ENCODE results near the gene TMEM143.
"Not testable (repeated sequence)": the region's sequence is repeated elsewhere in the genome, so short reads cannot be mapped to it uniquely, and the experiment has no call there.

DNA sequence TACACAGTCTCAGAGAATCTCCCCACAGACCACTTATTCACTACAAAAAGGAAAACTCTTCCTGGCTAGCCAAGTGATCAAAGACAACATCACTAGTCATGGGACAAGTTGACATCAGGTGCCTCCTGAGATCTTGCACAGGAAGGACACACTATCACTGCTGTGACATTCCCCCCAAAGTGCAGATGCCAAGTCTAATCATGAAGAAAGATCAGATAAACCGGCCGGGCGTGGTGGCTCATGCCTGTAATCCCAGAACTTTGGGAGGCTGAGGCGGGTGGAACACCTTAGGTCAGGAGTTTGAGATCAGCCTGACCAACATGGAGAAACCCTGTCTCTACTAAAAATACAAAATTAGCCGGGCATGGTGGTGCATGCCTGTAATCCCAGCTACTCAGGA lies 54.0 kb downstream of the TMEM143 start:
- TF ChIP-seq EZH2 (IDR thresholded peaks at IDR 0.05; ENCODE audit: borderline replicate concordance, low read depth, low read length, poor library complexity, severe bottlenecking) = not testable (repeated sequence)
- TF ChIP-seq, protein P1, sequence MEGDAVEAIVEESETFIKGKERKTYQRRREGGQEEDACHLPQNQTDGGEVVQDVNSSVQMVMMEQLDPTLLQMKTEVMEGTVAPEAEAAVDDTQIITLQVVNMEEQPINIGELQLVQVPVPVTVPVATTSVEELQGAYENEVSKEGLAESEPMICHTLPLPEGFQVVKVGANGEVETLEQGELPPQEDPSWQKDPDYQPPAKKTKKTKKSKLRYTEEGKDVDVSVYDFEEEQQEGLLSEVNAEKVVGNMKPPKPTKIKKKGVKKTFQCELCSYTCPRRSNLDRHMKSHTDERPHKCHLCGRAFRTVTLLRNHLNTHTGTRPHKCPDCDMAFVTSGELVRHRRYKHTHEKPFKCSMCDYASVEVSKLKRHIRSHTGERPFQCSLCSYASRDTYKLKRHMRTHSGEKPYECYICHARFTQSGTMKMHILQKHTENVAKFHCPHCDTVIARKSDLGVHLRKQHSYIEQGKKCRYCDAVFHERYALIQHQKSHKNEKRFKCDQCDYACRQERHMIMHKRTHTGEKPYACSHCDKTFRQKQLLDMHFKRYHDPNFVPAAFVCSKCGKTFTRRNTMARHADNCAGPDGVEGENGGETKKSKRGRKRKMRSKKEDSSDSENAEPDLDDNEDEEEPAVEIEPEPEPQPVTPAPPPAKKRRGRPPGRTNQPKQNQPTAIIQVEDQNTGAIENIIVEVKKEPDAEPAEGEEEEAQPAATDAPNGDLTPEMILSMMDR (conservative IDR thresholded peaks at IDR 0.05; ENCODE audit: low read depth, low read length) = not testable (repeated sequence)

Measured in A673 (cell line).